CD4-positive, alpha-beta memory T cell (primary cell): ENCODE measurements around the gene GTF2A1. TPM values are rescaled to one million over a fixed set of nuclear protein-coding genes. Genes with fewer than 3 reads are reported as not detected.

Experiments
- CTCF ChIA-PET: fragments of 350-600 bp; sonication (Branson Sonifier 250); formaldehyde crosslinking; loops from one replicate; lab custom pipeline; 2021; ENCODE audit warnings: inconsistent platforms; ENCODE audit not compliant: partially characterized antibody; lab: Charles Lee
- POLR2A ChIA-PET: fragments of 350-600 bp; sonication (Branson Sonifier 250); formaldehyde crosslinking; loops from one replicate; lab custom pipeline; 2021; ENCODE audit not compliant: partially characterized antibody; lab: Charles Lee
- DNase-seq, 5 donors: peaks; one replicate each; pipeline versions ENCODE4 v3.0.0 to v3.0.0-alpha.2; 2020 to 2022; ENCODE audit warnings: mixed read lengths in 1 of 5
- H3K27ac ChIP-seq: one replicate; pipeline ENCODE4 v1.7.0; 2013; ENCODE audit warnings: low read depth, low read length
- H3K27me3 ChIP-seq: 2 replicates; pipeline ENCODE4 v1.7.0; 2013; ENCODE audit warnings: mild to moderate bottlenecking, low read length, moderate library complexity; ENCODE audit not compliant: insufficient read depth
- H3K36me3 ChIP-seq: 2 replicates; pipeline ENCODE4 v1.7.0; 2013; ENCODE audit warnings: mild to moderate bottlenecking, low read length, moderate library complexity; ENCODE audit not compliant: insufficient read depth
- H3K4me1 ChIP-seq: 2 replicates; pipeline ENCODE4 v1.7.0; 2013; ENCODE audit warnings: mild to moderate bottlenecking, low read length, moderate library complexity; ENCODE audit not compliant: insufficient read depth
- H3K4me3 ChIP-seq, 2 donors: one replicate each; pipeline ENCODE4 v1.7.0; 2013; ENCODE audit warnings: low read length in 2 of 2, mild to moderate bottlenecking in 1 of 2
- H3K9me3 ChIP-seq, 2 donors: one replicate each; pipeline ENCODE4 v1.7.0; 2013; ENCODE audit warnings: low read length in 2 of 2, control low read depth in 1 of 2; ENCODE audit not compliant: control insufficient read depth in 1 of 2
- H3K27ac Mint-ChIP-seq, 7 donors: one replicate each; pipeline ENCODE4 v1.8.0; 2020 to 2021; ENCODE audit warnings: mixed read lengths in 7 of 7, mild to moderate bottlenecking in 6 of 7, inconsistent platforms in 3 of 7, moderate library complexity in 3 of 7
- H3K27me3 Mint-ChIP-seq, 2 donors: one replicate each; pipeline ENCODE4 v1.8.0; 2020 to 2021; ENCODE audit warnings: mixed read lengths in 2 of 2
- H3K36me3 Mint-ChIP-seq, 2 donors: one replicate each; pipeline ENCODE4 v1.8.0; 2020 to 2021; ENCODE audit warnings: mixed read lengths in 2 of 2, inconsistent platforms in 1 of 2, mild to moderate bottlenecking in 1 of 2
- H3K4me1 Mint-ChIP-seq, 4 donors: one replicate each; pipeline ENCODE4 v1.8.0; 2020 to 2021; ENCODE audit warnings: mixed read lengths in 4 of 4, mild to moderate bottlenecking in 1 of 4
- H3K4me3 Mint-ChIP-seq, 8 donors: one replicate each; pipeline ENCODE4 v1.8.0; 2020 to 2021; ENCODE audit warnings: mixed read lengths in 8 of 8, mild to moderate bottlenecking in 7 of 8, moderate library complexity in 6 of 8, inconsistent platforms in 3 of 8
- H3K9me3 Mint-ChIP-seq, 8 donors: one replicate each; pipeline ENCODE4 v1.8.0; 2020 to 2021; ENCODE audit warnings: mixed read lengths in 8 of 8, mild to moderate bottlenecking in 5 of 8, inconsistent platforms in 3 of 8, moderate library complexity in 1 of 8
- intact Hi-C: fragments of 100-400 bp; cut with micrococcal nuclease; formaldehyde crosslinking; loops from one replicate; pipeline ENCODE4 v1.15.1; 2023
- polyA plus RNA-seq, 2 donors: library from polyadenylated mRNA; unstranded; fragments of 300-500 nt; fragmentation: Illumina TruSeq; gene quantifications; one replicate each; pipeline ENCODE4 v1.2.3, GENCODE V29; 2021
- total RNA-seq, 2 experiments: library from RNA; stranded (reverse); gene quantifications; one replicate each; pipeline ENCODE4 v1.2.3, GENCODE V29; 2021

GTF2A1 gene
- total and polyA plus RNA-seq, 4 experiments from 2014 or later = 8.9 to 40.8 (median 22.7) TPM

- H3K4me3 Mint-ChIP-seq = no peak overlapping the region
- no peak overlapping the region for H3K27ac ChIP-seq
- no peak for DNase-seq
- H3K27ac Mint-ChIP-seq = no peak overlapping the region
- CTCF ChIA-PET = no interaction called here
- intact Hi-C loops = no loop called here
- no peak overlapping the region for H3K4me3 ChIP-seq
- H3K4me1 ChIP-seq = no peaks in the 10 kb centered on the region
- no peaks in the 10 kb centered on the region for H3K36me3 Mint-ChIP-seq
- no peaks in the 10 kb centered on the region for H3K27me3 ChIP-seq
- H3K27me3 Mint-ChIP-seq = peaks cover 0 to 2% of the 10 kb centered on the region in 2 donors
- H3K36me3 ChIP-seq = no peaks in the 10 kb centered on the region
- no peaks in the 10 kb centered on the region for H3K9me3 Mint-ChIP-seq
- POLR2A ChIA-PET = no interaction called here
- H3K9me3 ChIP-seq = no peaks in the 10 kb centered on the region
- H3K4me1 Mint-ChIP-seq = no peaks in the 10 kb centered on the region
Measured at GRCh38 chr14:81133400-81133799, 87.4 kb downstream of the GTF2A1 start.

- no peak overlapping the region for H3K27ac ChIP-seq
- H3K4me3 Mint-ChIP-seq = no peak overlapping the region
- ChIA-PET CTCF (no interaction called here), POLR2A (no interaction called here)
- H3K27me3 ChIP-seq = no peaks in the 10 kb centered on the region
- DNase-seq = no peak
- no peaks in the 10 kb centered on the region for H3K9me3 Mint-ChIP-seq
- no peak overlapping the region for H3K27ac Mint-ChIP-seq
- H3K36me3 Mint-ChIP-seq = no peaks in the 10 kb centered on the region
- no peaks in the 10 kb centered on the region for H3K36me3 ChIP-seq
- intact Hi-C loops = no loop called here
- no peak overlapping the region for H3K4me3 ChIP-seq
- H3K27me3 Mint-ChIP-seq = peaks cover 0 to 2% of the 10 kb centered on the region in 2 donors
- H3K4me1 ChIP-seq = no peaks in the 10 kb centered on the region
- H3K9me3 ChIP-seq = no peaks in the 10 kb centered on the region
- no peaks in the 10 kb centered on the region for H3K4me1 Mint-ChIP-seq
Measured at GRCh38 chr14:81132468-81132867, 88.3 kb downstream of the GTF2A1 start.

DNA sequence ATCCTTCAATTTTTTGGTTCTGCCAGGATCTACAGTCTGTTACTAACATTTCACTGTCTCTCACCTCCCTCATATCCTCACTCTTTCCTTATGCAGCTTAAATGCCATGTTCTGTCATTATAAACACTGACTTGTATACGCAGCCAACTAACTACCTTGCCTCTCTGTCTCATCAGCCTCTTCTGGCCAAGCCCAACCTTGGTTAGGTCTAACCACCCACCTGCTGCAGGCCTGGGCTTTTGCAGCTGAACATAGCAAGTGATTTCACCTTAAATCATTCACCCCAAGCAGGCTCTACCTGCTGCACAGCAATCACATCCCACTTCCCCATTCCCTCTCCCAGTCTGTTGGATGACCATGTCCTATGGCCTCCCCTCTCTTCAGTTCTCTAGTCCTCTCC lies 91.5 kb downstream of the GTF2A1 start:
- no peaks in the 10 kb centered on the region for H3K36me3 Mint-ChIP-seq
- CTCF ChIA-PET = no interaction called here
- intact Hi-C loops = no loop called here

GRCh38 chr14:81127785-81128184 lies 93.0 kb downstream of the GTF2A1 start:
- Histone ChIP-seq H3K27me3 (no peaks in the 10 kb centered on the region), H3K36me3 (no peaks in the 10 kb centered on the region), H3K4me3 (no peak overlapping the region), H3K4me1 (no peaks in the 10 kb centered on the region), H3K9me3 (no peaks in the 10 kb centered on the region), H3K27ac (no peak overlapping the region)
- H3K4me1 Mint-ChIP-seq = no peaks in the 10 kb centered on the region
- no peak overlapping the region for H3K4me3 Mint-ChIP-seq
- H3K36me3 Mint-ChIP-seq = no peaks in the 10 kb centered on the region
- no peaks in the 10 kb centered on the region for H3K9me3 Mint-ChIP-seq
- CTCF ChIA-PET = no interaction called here
- POLR2A ChIA-PET = no interaction called here
- no peaks in the 10 kb centered on the region for H3K27me3 Mint-ChIP-seq
- no peak for DNase-seq
- intact Hi-C loops = no loop called here
- H3K27ac Mint-ChIP-seq = peak overlapping the region in 1 of 7 donors; percentile 16

More for the DNA sequence above, 91.5 kb downstream of the GTF2A1 start:
- H3K27ac ChIP-seq = no peak overlapping the region
- no peaks in the 10 kb centered on the region for H3K36me3 ChIP-seq
- POLR2A ChIA-PET = no interaction called here
- H3K4me1 ChIP-seq = no peaks in the 10 kb centered on the region
- no peak overlapping the region for H3K4me3 Mint-ChIP-seq
- H3K27me3 Mint-ChIP-seq = peaks cover 0 to 2% of the 10 kb centered on the region in 2 donors
- H3K27ac Mint-ChIP-seq = no peak overlapping the region
- H3K9me3 Mint-ChIP-seq = no peaks in the 10 kb centered on the region
- no peak overlapping the region for H3K4me3 ChIP-seq
- no peak for DNase-seq
- no peaks in the 10 kb centered on the region for H3K9me3 ChIP-seq
- H3K4me1 Mint-ChIP-seq = no peaks in the 10 kb centered on the region
- H3K27me3 ChIP-seq = no peaks in the 10 kb centered on the region

- no peaks in the 10 kb centered on the region for H3K9me3 ChIP-seq
- Mint-ChIP-seq H3K9me3 (peaks cover 0 to 5% (median 0%) of the 10 kb centered on the region in 8 donors), H3K36me3 (no peaks in the 10 kb centered on the region), H3K4me1 (peaks cover 0 to 4% (median 0%) of the 10 kb centered on the region in 4 donors), H3K27ac (no peak overlapping the region), H3K4me3 (no peak overlapping the region), H3K27me3 (no peaks in the 10 kb centered on the region)
- no peak overlapping the region for H3K4me3 ChIP-seq
- no peaks in the 10 kb centered on the region for H3K4me1 ChIP-seq
- intact Hi-C loops = no loop called here
- POLR2A ChIA-PET = no interaction called here
- H3K27ac ChIP-seq = no peak overlapping the region
- H3K36me3 ChIP-seq = no peaks in the 10 kb centered on the region
- no peak for DNase-seq
- H3K27me3 ChIP-seq = no peaks in the 10 kb centered on the region
- CTCF ChIA-PET = no interaction called here
Measured at GRCh38 chr14:81125536-81125935, 95.2 kb downstream of the GTF2A1 start.

Other genes starting within 250 kb of the GTF2A1 start
- not detected for gene STON2, start 179.4 kb upstream of the GTF2A1 start, total RNA-seq
- not detected for gene STON2, start 179.4 kb upstream of the GTF2A1 start, polyA plus RNA-seq